ENCODE data around the gene SSRP1. TPM values are rescaled to one million over a fixed set of nuclear protein-coding genes. Genes with fewer than 3 reads are reported as not detected.

SSRP1 gene
- total RNA-seq, 4 donors from 2014 or later = 41.3 to 78.7 (median 56.5) TPM

DNA sequence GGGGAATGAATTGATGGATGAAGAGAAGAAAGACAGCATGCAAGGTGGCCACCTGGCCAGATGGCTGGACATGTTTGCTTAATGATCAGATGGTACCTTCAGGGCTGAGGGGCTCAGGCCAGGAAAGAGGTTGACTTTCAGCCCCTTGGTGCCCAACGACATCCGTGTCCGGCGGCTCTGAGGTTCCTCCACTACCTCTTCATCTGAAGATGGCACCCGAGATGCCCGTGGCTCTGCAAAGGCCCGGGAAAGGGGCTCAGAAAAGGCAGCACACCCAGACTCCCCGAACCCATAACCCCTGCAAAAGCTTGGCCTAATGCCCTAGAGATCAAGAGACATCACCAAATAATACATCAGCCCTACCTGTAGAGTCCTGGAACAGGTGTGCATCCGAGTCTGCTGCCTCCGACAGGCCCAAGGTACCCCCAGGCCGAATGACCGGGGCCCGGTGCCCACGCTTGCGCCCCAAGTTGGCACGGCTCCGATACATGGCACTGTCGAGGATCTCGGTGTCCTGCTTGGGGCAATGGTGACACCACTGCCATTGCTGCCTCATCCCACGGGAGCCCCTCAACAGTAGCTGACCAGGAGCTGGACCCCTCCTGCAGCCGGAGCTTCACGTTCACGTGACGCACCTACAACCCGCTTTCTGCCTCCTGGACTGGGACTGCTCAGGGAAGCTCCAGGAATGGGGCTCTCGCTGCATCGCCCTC is 33.8 kb downstream of the SSRP1 start:
- TF ChIP-seq, protein P1, sequence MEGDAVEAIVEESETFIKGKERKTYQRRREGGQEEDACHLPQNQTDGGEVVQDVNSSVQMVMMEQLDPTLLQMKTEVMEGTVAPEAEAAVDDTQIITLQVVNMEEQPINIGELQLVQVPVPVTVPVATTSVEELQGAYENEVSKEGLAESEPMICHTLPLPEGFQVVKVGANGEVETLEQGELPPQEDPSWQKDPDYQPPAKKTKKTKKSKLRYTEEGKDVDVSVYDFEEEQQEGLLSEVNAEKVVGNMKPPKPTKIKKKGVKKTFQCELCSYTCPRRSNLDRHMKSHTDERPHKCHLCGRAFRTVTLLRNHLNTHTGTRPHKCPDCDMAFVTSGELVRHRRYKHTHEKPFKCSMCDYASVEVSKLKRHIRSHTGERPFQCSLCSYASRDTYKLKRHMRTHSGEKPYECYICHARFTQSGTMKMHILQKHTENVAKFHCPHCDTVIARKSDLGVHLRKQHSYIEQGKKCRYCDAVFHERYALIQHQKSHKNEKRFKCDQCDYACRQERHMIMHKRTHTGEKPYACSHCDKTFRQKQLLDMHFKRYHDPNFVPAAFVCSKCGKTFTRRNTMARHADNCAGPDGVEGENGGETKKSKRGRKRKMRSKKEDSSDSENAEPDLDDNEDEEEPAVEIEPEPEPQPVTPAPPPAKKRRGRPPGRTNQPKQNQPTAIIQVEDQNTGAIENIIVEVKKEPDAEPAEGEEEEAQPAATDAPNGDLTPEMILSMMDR (IDR thresholded peaks at IDR 0.05; ENCODE audit: low read depth) = no peak

DNA sequence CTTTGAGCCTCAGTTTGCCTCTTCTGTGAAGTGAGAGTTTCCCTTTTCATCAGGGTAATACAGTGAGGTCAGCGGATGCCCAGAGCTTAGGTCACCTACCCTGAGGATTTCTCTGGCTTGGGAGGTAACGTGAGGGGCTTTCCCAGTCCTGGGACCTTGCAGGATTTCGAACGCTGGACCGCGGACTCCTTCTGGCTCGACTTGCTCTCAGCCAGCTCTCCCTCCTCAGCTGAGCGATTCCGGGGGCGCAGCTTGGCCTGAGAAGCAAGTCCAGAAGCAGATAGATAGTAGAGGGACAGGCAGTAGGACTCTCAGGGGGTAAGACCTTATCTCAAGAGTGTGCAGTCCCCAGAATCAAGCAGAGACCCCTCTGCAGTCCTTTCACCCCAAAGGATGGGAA is 34.9 kb downstream of the SSRP1 start:
- TF ChIP-seq, protein P1 (IDR thresholded peaks at IDR 0.05; ENCODE audit: low read depth) = no peak

DNA sequence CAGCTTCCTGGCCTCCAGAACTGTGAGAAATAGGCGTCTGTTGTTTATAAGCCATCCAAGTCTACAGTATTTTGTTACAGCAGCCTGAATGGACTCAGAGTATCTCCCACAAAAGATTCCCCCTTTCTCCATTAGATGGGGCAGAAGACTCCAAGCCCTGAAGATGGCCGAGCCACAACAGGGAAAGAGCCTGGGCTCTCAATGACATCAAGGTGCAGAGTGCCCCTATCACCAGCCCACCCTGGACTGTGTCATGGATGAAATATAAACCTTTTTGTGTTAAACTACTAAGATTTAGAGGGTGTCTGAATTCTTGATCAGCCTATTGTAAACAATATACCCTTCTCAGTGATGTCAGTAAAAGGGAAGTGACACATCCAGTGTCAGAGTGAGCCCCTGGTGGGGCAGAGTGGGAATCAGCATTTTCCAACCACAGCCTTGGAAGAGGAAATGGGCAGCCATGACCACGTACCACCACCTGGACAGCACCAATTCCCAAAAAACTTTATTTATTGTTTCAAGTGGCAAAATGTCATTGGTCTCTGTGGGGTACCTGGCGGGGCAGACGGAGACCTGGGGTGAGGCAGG is 36.4 kb downstream of the SSRP1 start:
- TF ChIP-seq, protein P1 (IDR thresholded peaks at IDR 0.05; ENCODE audit: low read depth) = no peak

DNA sequence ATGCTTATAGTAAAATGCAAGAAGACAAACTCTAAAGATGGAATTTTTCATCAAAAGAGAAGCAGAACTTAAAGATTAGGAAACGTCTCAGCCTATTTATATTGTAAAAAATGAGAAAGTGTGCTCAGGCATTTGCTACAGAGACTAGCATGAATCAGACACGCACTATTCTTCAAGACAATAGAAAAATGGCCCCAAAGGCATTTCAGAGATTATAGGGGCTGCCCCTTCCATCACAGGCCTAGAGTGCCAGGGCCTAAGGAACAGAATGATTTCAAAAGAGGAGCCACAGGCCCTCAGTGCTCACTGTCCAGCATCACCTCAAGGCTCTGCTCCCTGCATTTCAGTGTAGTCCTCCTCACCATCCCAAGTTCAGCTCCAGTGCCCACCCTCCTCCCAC is 38.5 kb downstream of the SSRP1 start:
- TF ChIP-seq, protein P1 (IDR thresholded peaks at IDR 0.05; ENCODE audit: low read depth) = no peak

DNA sequence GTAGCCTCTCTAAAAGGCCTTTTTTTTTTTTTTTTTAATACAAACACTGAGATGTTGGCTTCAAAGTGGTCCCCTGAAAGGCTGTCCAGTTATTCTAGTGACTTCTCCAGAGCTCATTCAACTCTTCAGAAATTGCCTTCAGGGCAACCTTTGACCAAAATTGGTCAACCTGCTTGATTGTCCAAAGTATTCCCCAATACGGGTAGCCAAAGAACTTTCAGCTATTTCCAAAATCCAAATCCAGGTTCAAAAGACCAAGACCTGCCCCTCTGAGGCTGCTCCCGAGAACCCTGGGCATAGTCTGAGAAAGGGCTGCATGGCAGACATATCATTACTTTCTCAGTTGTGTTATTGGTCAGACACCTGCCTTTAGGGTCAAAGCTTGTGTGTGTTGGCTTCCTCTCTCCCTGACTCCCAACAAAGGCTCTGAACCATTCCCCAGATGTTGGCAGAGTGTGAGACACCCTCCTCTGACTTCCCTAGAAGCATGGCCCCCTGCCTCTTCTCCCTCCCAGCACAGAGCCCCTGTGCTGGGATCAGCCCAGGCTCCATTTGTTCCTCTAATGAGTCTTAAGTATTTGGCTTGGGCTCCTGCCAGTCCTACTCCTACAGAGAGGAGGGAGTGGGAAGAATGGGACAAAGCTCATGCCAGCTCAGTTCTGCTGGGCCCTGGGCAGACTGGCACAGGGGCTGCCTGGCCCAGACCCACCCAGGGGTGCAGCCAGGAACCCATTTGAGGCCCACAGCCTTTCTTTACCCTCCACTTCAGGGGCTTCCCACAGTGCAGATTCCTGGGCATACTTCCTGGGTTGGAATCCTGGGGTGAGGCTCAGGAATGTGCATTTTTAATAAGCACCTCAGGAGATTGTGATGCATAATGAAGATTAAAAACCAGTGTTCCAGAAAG is 41.2 kb downstream of the SSRP1 start:
- TF ChIP-seq, protein P1 (IDR thresholded peaks at IDR 0.05; ENCODE audit: low read depth) = no peak

DNA sequence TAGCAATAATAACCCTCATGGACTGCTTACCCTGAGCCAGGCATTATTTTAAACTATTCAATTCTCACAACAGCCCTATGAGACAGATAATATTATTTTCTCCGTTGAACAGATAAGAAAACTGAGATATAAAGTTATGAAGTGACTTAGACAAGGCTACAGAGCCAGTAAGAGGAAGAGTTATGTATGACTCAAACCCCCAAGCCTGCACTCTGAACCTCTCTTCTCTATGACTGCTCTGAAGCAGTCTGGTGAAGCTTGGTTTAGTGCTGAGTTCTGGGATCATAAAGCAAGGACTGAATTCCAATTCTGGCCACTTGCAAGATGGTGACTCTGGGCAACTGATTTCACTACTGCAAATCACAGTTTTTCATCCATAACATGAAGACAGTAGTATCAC is 45.4 kb downstream of the SSRP1 start:
- TF ChIP-seq, protein P1 (IDR thresholded peaks at IDR 0.05; ENCODE audit: low read depth) = no peak
